SK-N-MC (cell line): ENCODE results near the gene GH2.
"Not testable (repeated sequence)": the region's sequence is repeated elsewhere in the genome, so short reads cannot be mapped to it uniquely, and the experiment has no call there.

ENCODE experiments used
- DNase-seq: peaks from one replicate; pipeline ENCODE4 v3.0.0-alpha.2; 2011; ENCODE audit warnings: low read depth, low spot score
- H3K27ac ChIP-seq: fragments of 200-600 bp; sonication (generic); 2 replicates; pipeline ENCODE4 v1.5.1; 2016; ENCODE audit warnings: mixed run types
- H3K36me3 ChIP-seq: fragments of 200-600 bp; sonication (generic); 2 replicates; pipeline ENCODE4 v1.6.1; 2017; ENCODE audit warnings: antibody characterized with exemption, low read length, mixed read lengths; ENCODE audit not compliant: insufficient read depth
- H3K4me3 ChIP-seq: fragments of 200-600 bp; sonication (generic); 2 replicates; pipeline ENCODE4 v1.5.1; 2016
- H3K9ac ChIP-seq: fragments of 200-600 bp; sonication (generic); 2 replicates; pipeline ENCODE4 v1.8.0; 2017; ENCODE audit warnings: mixed run types, mixed read lengths; ENCODE audit not compliant: insufficient read length
- H3K9me3 ChIP-seq: fragments of 200-600 bp; sonication (generic); 2 replicates; pipeline ENCODE4 v1.6.1; 2017; ENCODE audit warnings: low read depth, mild to moderate bottlenecking, antibody characterized with exemption, low read length, moderate library complexity, mixed read lengths
- EZH2 ChIP-seq: fragments of 200-600 bp; sonication (generic); IDR thresholded peaks from one replicate; pipeline ENCODE4 v1.6.1; 2017; ENCODE audit warnings: antibody characterized with exemption
- FOXP2 ChIP-seq: optimal IDR thresholded peaks from 2 replicates; pipeline ENCODE3; 2011; ENCODE audit warnings: mild to moderate bottlenecking, moderate library complexity; ENCODE audit not compliant: insufficient read depth; ENCODE audit errors: extremely low read length, control extremely low read depth
- POLR2AphosphoS5 ChIP-seq: IDR thresholded peaks from 2 replicates; pipeline ENCODE4 v1.6.1; 2012; ENCODE audit warnings: mild to moderate bottlenecking, low read depth, low read length, borderline replicate concordance

GH2 gene

DNA sequence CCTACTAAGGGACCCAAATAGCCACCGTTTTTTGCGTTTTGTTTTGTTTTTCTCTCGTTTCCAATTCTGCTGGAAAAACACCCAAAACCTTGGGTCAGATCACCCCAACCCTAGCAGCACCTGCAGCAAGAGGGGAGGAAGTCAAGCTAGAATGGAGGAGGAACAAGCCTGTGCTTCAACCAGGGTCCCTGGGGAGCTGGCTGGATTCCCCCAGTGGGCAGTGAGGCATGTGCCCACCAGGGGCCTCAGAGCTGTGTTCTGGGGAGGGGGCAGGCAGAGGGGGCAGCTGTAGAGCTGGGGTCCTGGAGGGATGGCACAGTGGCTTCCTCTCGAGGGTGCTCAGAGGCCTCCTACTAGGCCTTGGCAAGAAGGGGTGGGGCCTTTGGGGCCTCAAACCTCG, 43.9 kb upstream of the GH2 start:
- no peaks in the 10 kb centered on the region for H3K36me3 ChIP-seq
- DNase-seq = no peak
- no peak overlapping the region for H3K27ac ChIP-seq
- TF ChIP-seq EZH2 (no peak), FOXP2 (no peak), POLR2AphosphoS5 (no peak)
- no peak overlapping the region for H3K4me3 ChIP-seq
- H3K9ac ChIP-seq = no peak overlapping the region
- no peaks in the 10 kb centered on the region for H3K9me3 ChIP-seq

DNA sequence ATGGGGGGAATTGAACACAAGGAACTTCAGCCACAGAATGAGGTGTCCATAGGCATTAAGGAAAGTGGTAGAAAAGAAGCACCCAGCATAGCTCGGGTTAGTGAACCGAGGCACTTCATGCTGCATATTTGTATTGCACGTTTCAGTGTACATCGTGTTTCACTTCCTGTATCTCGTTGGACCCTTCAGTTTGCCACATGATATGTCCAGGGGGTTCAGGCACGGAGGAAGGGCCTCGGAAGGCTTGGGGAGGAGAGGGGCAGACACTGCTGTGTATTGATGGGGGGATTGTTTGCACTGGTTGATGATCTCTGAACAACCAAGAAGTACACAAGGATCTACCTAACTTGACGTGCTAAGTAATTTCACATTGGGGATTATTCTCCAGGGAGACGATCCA, 40.7 kb upstream of the GH2 start:
- not testable (repeated sequence) for H3K36me3 ChIP-seq, H3K4me3 ChIP-seq, DNase-seq, H3K9me3 ChIP-seq, H3K27ac ChIP-seq, H3K9ac ChIP-seq

DNA sequence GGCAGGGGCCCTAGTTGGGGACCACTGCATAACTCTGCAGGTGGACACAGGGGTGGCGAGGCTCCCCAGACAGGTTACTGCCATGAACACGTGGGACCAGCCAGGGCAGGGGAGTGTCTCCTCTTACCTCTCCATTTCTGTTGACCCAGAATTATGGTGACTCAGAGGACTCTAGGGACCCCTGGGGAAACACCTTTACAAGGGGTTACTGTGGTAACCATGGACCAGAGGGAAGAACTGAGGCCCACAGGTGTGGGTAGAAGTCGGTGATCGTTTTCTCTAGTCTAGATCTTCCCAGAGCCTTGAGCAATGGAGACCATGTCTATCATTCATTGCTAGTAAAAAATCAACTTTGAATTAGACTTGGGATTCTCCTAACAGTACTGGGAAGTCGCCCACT, 39.0 kb upstream of the GH2 start:
- H3K27ac ChIP-seq, DNase-seq: not testable (repeated sequence)

GRCh38 chr17:63920050-63920449, 38.3 kb upstream of the GH2 start:
- H3K9ac ChIP-seq, H3K4me3 ChIP-seq, DNase-seq: not testable (repeated sequence)

More for the DNA sequence above, 39.0 kb upstream of the GH2 start:
- not testable (repeated sequence) for H3K9ac ChIP-seq, H3K4me3 ChIP-seq, H3K9me3 ChIP-seq, H3K36me3 ChIP-seq

GRCh38 chr17:63919311-63919723, 37.6 kb upstream of the GH2 start:
- DNase-seq = peak; percentile 3
- TF ChIP-seq EZH2 = no peak
- TF ChIP-seq POLR2AphosphoS5 = no peak
- no peak for TF ChIP-seq FOXP2
- Histone ChIP-seq H3K9ac (no peak overlapping the region), H3K36me3 (no peaks in the 10 kb centered on the region), H3K27ac (no peak overlapping the region), H3K9me3 (no peaks in the 10 kb centered on the region), H3K4me3 (no peak overlapping the region)

More at GRCh38 chr17:63920050-63920449, 38.3 kb upstream of the GH2 start:
- not testable (repeated sequence) for H3K9me3 ChIP-seq, H3K36me3 ChIP-seq, H3K27ac ChIP-seq

GRCh38 chr17:63918789-63919305, 37.1 kb upstream of the GH2 start, which contains the start of gene GH1:
Gene GH1, minus strand, starts transcription at chr17:63918839. Its CDS starts 63 bp downstream, at chr17:63918776.
- H3K9me3 ChIP-seq, DNase-seq, H3K4me3 ChIP-seq, H3K36me3 ChIP-seq, H3K27ac ChIP-seq, H3K9ac ChIP-seq: not testable (repeated sequence)

DNA sequence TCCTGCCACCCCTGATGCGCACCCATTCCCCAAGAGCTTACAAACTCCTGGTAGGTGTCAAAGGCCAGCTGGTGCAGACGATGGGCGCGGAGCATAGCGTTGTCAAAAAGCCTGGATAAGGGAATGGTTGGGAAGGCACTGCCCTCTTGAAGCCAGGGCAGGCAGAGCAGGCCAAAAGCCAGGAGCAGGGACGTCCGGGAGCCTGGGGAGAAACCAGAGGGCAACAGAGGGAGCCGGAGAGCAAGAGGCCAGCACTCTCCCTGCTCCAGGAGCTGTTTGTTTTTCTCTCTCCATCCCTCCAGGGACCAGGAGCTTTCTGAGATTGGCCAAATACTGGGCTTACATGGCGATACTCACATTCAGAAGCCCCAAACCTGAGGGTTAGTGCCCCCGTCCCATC, 36.6 kb upstream of the GH2 start:
- Histone ChIP-seq H3K4me3 (no peak overlapping the region), H3K9ac (no peak overlapping the region), H3K27ac (no peak overlapping the region), H3K9me3 (no peaks in the 10 kb centered on the region), H3K36me3 (no peaks in the 10 kb centered on the region)
- TF ChIP-seq EZH2 (no peak), FOXP2 (no peak), POLR2AphosphoS5 (no peak)
- no peak for DNase-seq

GRCh38 chr17:63917646-63918045, 35.9 kb upstream of the GH2 start:
- no peak overlapping the region for H3K27ac ChIP-seq
- H3K9me3 ChIP-seq = no peaks in the 10 kb centered on the region
- no peak overlapping the region for H3K9ac ChIP-seq
- no peak for TF ChIP-seq FOXP2
- TF ChIP-seq POLR2AphosphoS5 = no peak
- TF ChIP-seq EZH2 = no peak
- DNase-seq = no peak
- no peaks in the 10 kb centered on the region for H3K36me3 ChIP-seq
- no peak overlapping the region for H3K4me3 ChIP-seq

- not testable (repeated sequence) for H3K4me3 ChIP-seq, H3K9me3 ChIP-seq, H3K9ac ChIP-seq, DNase-seq, H3K36me3 ChIP-seq, H3K27ac ChIP-seq
These were observed 35.5 kb upstream of the GH2 start for GRCh38 chr17:63917206-63917605.

GRCh38 chr17:63916566-63917185, 34.9 kb upstream of the GH2 start:
- H3K9ac ChIP-seq = no peak overlapping the region
- H3K9me3 ChIP-seq = no peaks in the 10 kb centered on the region
- H3K27ac ChIP-seq = no peak overlapping the region
- H3K36me3 ChIP-seq = no peaks in the 10 kb centered on the region
- H3K4me3 ChIP-seq = no peak overlapping the region
- TF ChIP-seq EZH2 (no peak), FOXP2 (no peak), POLR2AphosphoS5 (no peak)
- DNase-seq = no peak

GRCh38 chr17:63915753-63916152, 34.0 kb upstream of the GH2 start:
- not testable (repeated sequence) for H3K9me3 ChIP-seq, DNase-seq, H3K9ac ChIP-seq, H3K27ac ChIP-seq, H3K36me3 ChIP-seq, H3K4me3 ChIP-seq
